Trophoblast cell (in vitro differentiated cells and primary cell): ENCODE data around the gene MYH9.

ENCODE experiments used
- DNase-seq, 2 donors: peaks; one replicate each; pipeline ENCODE4 v3.0.0-alpha.2; 2016
- H2AFZ ChIP-seq: 2 replicates; pipeline ENCODE4 v1.6.1; 2013; ENCODE audit warnings: low read length, moderate library complexity, mild to moderate bottlenecking; ENCODE audit not compliant: insufficient read depth, poor library complexity
- H2AK5ac ChIP-seq: 2 replicates; pipeline ENCODE4 v1.6.1; 2013; ENCODE audit warnings: mild to moderate bottlenecking, low read length
- H2BK120ac ChIP-seq: 2 replicates; pipeline ENCODE4 v1.6.1; 2013; ENCODE audit warnings: low read length, mild to moderate bottlenecking, moderate library complexity; ENCODE audit not compliant: insufficient read depth, poor library complexity
- H2BK12ac ChIP-seq: 2 replicates; pipeline ENCODE4 v1.6.1; 2013; ENCODE audit warnings: mild to moderate bottlenecking, low read length, moderate library complexity
- H2BK5ac ChIP-seq: 2 replicates; pipeline ENCODE4 v1.6.1; 2013; ENCODE audit warnings: low read length, low read depth, moderate library complexity, mild to moderate bottlenecking; ENCODE audit not compliant: poor library complexity
- H3K14ac ChIP-seq: 2 replicates; pipeline ENCODE4 v1.6.1; 2013; ENCODE audit warnings: mild to moderate bottlenecking, low read length
- H3K18ac ChIP-seq: 2 replicates; pipeline ENCODE4 v1.6.1; 2013; ENCODE audit warnings: mild to moderate bottlenecking, low read length
- H3K23ac ChIP-seq: 2 replicates; pipeline ENCODE4 v1.6.1; 2013; ENCODE audit warnings: low read length
- H3K27ac ChIP-seq: 2 replicates; pipeline ENCODE4 v1.5.1; 2013; ENCODE audit warnings: low read depth, mild to moderate bottlenecking, inconsistent platforms, low read length, moderate library complexity
- H3K27me3 ChIP-seq: 2 replicates; pipeline ENCODE4 v1.6.1; 2013; ENCODE audit warnings: inconsistent platforms, mild to moderate bottlenecking, low read length, moderate library complexity; ENCODE audit not compliant: insufficient read depth
- H3K36me3 ChIP-seq, 2 experiments: 1 replicate in 1 of 2; 2 replicates in 1 of 2; pipeline ENCODE4 v1.6.1; 2013; ENCODE audit warnings: low read length in 2 of 2, mild to moderate bottlenecking in 2 of 2, moderate library complexity in 1 of 2; ENCODE audit not compliant: insufficient read depth in 2 of 2, control insufficient read depth in 1 of 2
- H3K4ac ChIP-seq: 2 replicates; pipeline ENCODE4 v1.6.1; 2013; ENCODE audit warnings: low read depth, mild to moderate bottlenecking, low read length, moderate library complexity
- H3K4me1 ChIP-seq, 2 experiments: 1 replicate in 1 of 2; 2 replicates in 1 of 2; pipeline ENCODE4 v1.6.1; 2013; ENCODE audit warnings: low read length in 2 of 2, mild to moderate bottlenecking in 2 of 2, moderate library complexity in 1 of 2; ENCODE audit not compliant: insufficient read depth in 2 of 2, control insufficient read depth in 1 of 2
- H3K4me2 ChIP-seq: 2 replicates; pipeline ENCODE4 v1.6.1; 2013; ENCODE audit warnings: inconsistent platforms, mild to moderate bottlenecking, low read length, moderate library complexity
- H3K4me3 ChIP-seq: 2 replicates; pipeline ENCODE4 v1.5.1; 2013; ENCODE audit warnings: mild to moderate bottlenecking, low read depth, low read length, inconsistent platforms
- H3K79me1 ChIP-seq: one replicate; pipeline ENCODE4 v1.6.1; 2013; ENCODE audit warnings: low read length
- H3K79me2 ChIP-seq: 2 replicates; pipeline ENCODE4 v1.6.1; 2013; ENCODE audit warnings: low read length, mild to moderate bottlenecking; ENCODE audit not compliant: control insufficient read depth, insufficient read depth, poor library complexity
- H3K9ac ChIP-seq: 2 replicates; pipeline ENCODE4 v1.6.1; 2013; ENCODE audit warnings: mild to moderate bottlenecking, low read length
- H3K9me3 ChIP-seq: 2 replicates; pipeline ENCODE4 v1.6.1; 2013; ENCODE audit warnings: low read depth, mild to moderate bottlenecking, control low read depth, inconsistent platforms, low read length; ENCODE audit not compliant: insufficient read depth
- H4K12ac ChIP-seq: 2 replicates; pipeline ENCODE4 v1.6.1; 2013; ENCODE audit warnings: low read depth, mild to moderate bottlenecking, low read length, moderate library complexity
- H4K8ac ChIP-seq: 2 replicates; pipeline ENCODE4 v1.6.1; 2013; ENCODE audit warnings: low read depth, mild to moderate bottlenecking, low read length, moderate library complexity
- H4K91ac ChIP-seq: one replicate; pipeline ENCODE4 v1.6.1; 2013; ENCODE audit warnings: low read depth, mild to moderate bottlenecking, low read length, moderate library complexity
- WGBS: extraction: QIAGEN DNeasy Blood & Tissue Kit; methylation state at CpG from one replicate; pipeline ENCODE4 v1.1.7; 2013; ENCODE audit warnings: missing lambda C conversion rate; ENCODE audit not compliant: insufficient read length, insufficient coverage; ENCODE audit errors: extremely low coverage; 5-methylcytosine and 5-hydroxymethylcytosine counted together

MYH9 gene

GRCh38 chr22:36364255-36365019 lies 23.3 kb downstream of the MYH9 start:
- Histone ChIP-seq H3K9ac (no peak overlapping the region), H2AFZ (peak overlapping the region; percentile 15), H4K12ac (no peak overlapping the region), H3K79me2 (peaks cover 67% of the 10 kb centered on the region), H2AK5ac (no peak overlapping the region), H3K4me1 (peaks cover 75 to 82% of the 10 kb centered on the region in 2 experiments), H4K8ac (no peak overlapping the region), H3K4ac (peak overlapping the region; percentile 51), H2BK120ac (no peak overlapping the region), H3K27me3 (no peaks in the 10 kb centered on the region), H2BK5ac (no peak overlapping the region), H3K4me2 (no peak overlapping the region), H3K23ac (no peak overlapping the region), H3K18ac (peak overlapping the region; percentile 9), H3K9me3 (no peaks in the 10 kb centered on the region), H3K79me1 (peaks cover 22% of the 10 kb centered on the region), H3K27ac (peak overlapping the region; percentile 2), H3K4me3 (no peak overlapping the region), H2BK12ac (peak overlapping the region; percentile 1), H3K14ac (no peak overlapping the region), H3K36me3 (peaks cover 5 to 23% of the 10 kb centered on the region in 2 experiments), H4K91ac (peak overlapping the region; percentile 18)
- DNase-seq: no peak
- no CpG with 5 or more reads among the region's 7 CpGs for WGBS

- no peak overlapping the region for H4K12ac ChIP-seq
- H4K8ac ChIP-seq: no peak overlapping the region
- no peak overlapping the region for H3K4me2 ChIP-seq
- no peak overlapping the region for H2AFZ ChIP-seq
- no peak overlapping the region for H2AK5ac ChIP-seq
- H3K9me3 ChIP-seq: no peaks in the 10 kb centered on the region
- no peak overlapping the region for H3K4me3 ChIP-seq
- H3K27me3 ChIP-seq: no peaks in the 10 kb centered on the region
- no peak overlapping the region for H3K23ac ChIP-seq
- no peak for DNase-seq
- no peak overlapping the region for H2BK120ac ChIP-seq
- H3K4me1 ChIP-seq: peaks cover 73 to 82% of the 10 kb centered on the region in 2 experiments
- peaks cover 5 to 23% of the 10 kb centered on the region in 2 experiments for H3K36me3 ChIP-seq
- no peak overlapping the region for H2BK5ac ChIP-seq
- H3K18ac ChIP-seq: no peak overlapping the region
- H3K27ac ChIP-seq: peak overlapping the region; percentile 18
- H4K91ac ChIP-seq: no peak overlapping the region
- WGBS: no CpG with 5 or more reads among the region's 4 CpGs
- peaks cover 71% of the 10 kb centered on the region for H3K79me2 ChIP-seq
- H3K9ac ChIP-seq: no peak overlapping the region
- peaks cover 16% of the 10 kb centered on the region for H3K79me1 ChIP-seq
- H3K4ac ChIP-seq: peak overlapping the region; percentile 51
- no peak overlapping the region for H2BK12ac ChIP-seq
- H3K14ac ChIP-seq: no peak overlapping the region
Measured at GRCh38 chr22:36363349-36363981, 24.3 kb downstream of the MYH9 start.

GRCh38 chr22:36362932-36363331 lies 24.8 kb downstream of the MYH9 start:
- Histone ChIP-seq H3K79me1 (peaks cover 13% of the 10 kb centered on the region), H3K14ac (no peak overlapping the region), H4K12ac (no peak overlapping the region), H2AK5ac (no peak overlapping the region), H3K9ac (no peak overlapping the region), H3K18ac (no peak overlapping the region), H2BK120ac (no peak overlapping the region), H3K23ac (no peak overlapping the region), H3K9me3 (no peaks in the 10 kb centered on the region), H3K4me1 (peaks cover 70 to 78% of the 10 kb centered on the region in 2 experiments), H2BK12ac (no peak overlapping the region), H2AFZ (no peak overlapping the region), H3K4ac (peak overlapping the region; percentile 51), H3K27me3 (no peaks in the 10 kb centered on the region), H3K27ac (peak overlapping the region; percentile 18), H3K79me2 (peaks cover 69% of the 10 kb centered on the region), H4K91ac (no peak overlapping the region), H3K36me3 (peaks cover 5 to 23% of the 10 kb centered on the region in 2 experiments), H2BK5ac (no peak overlapping the region), H3K4me3 (no peak overlapping the region), H3K4me2 (no peak overlapping the region), H4K8ac (no peak overlapping the region)
- no CpG with 5 or more reads among the region's 2 CpGs for WGBS
- DNase-seq: peak in 1 of 2 donors; percentile 31

- H3K9ac ChIP-seq: no peak overlapping the region
- peak overlapping the region; percentile 17 for H2AFZ ChIP-seq
- DNase-seq: no peak
- no peak overlapping the region for H4K8ac ChIP-seq
- no peaks in the 10 kb centered on the region for H3K9me3 ChIP-seq
- no CpG with 5 or more reads among the region's 4 CpGs for WGBS
- H2BK120ac ChIP-seq: no peak overlapping the region
- peaks cover 3 to 20% of the 10 kb centered on the region in 2 experiments for H3K36me3 ChIP-seq
- peaks cover 10% of the 10 kb centered on the region for H3K79me1 ChIP-seq
- peak overlapping the region; percentile 49 for H3K27ac ChIP-seq
- no peaks in the 10 kb centered on the region for H3K27me3 ChIP-seq
- no peak overlapping the region for H4K12ac ChIP-seq
- peak overlapping the region; percentile 8 for H2BK12ac ChIP-seq
- H3K79me2 ChIP-seq: peaks cover 68% of the 10 kb centered on the region
- no peak overlapping the region for H3K14ac ChIP-seq
- H3K4ac ChIP-seq: peak overlapping the region; percentile 46
- no peak overlapping the region for H3K4me2 ChIP-seq
- peak overlapping the region; percentile 22 for H3K23ac ChIP-seq
- H2BK5ac ChIP-seq: no peak overlapping the region
- no peak overlapping the region for H3K4me3 ChIP-seq
- no peak overlapping the region for H2AK5ac ChIP-seq
- H3K4me1 ChIP-seq: peaks cover 66 to 77% of the 10 kb centered on the region in 2 experiments
- no peak overlapping the region for H4K91ac ChIP-seq
- H3K18ac ChIP-seq: peak overlapping the region; percentile 21
Measured at GRCh38 chr22:36362075-36362474, 25.7 kb downstream of the MYH9 start.
